B cell (primary cell): Measurements from ENCODE around the gene CDC25C. TPM values are rescaled to one million over a fixed set of nuclear protein-coding genes. Genes with fewer than 3 reads are reported as not detected.

Experiments
- ATAC-seq: fragments of 200-7000 bp; cut with Tn5 transposase; one replicate; pipeline ENCODE4 v1.10.0; 2021; ENCODE audit warnings: low read depth, mild to moderate bottlenecking, moderate number of reproducible peaks, moderate library complexity
- CTCF ChIA-PET: fragments of 350-600 bp; sonication (Branson Sonifier 250); formaldehyde crosslinking; loops from one replicate; lab custom pipeline; 2021; ENCODE audit warnings: antibody characterized with exemption, inconsistent platforms; lab: Charles Lee
- POLR2A ChIA-PET: fragments of 350-600 bp; sonication (Branson Sonifier 250); formaldehyde crosslinking; loops from one replicate; lab custom pipeline; 2021; ENCODE audit warnings: antibody characterized with exemption; lab: Charles Lee
- DNase-seq: peaks from one replicate; pipeline ENCODE4 v3.0.0; 2013
- H2AFZ ChIP-seq: 2 replicates; pipeline ENCODE4 v1.6.1; 2012; ENCODE audit warnings: mild to moderate bottlenecking, low read depth, low read length; ENCODE audit not compliant: insufficient read depth, poor library complexity, severe bottlenecking
- H3K27ac ChIP-seq, 2 donors: 1 replicate in 1 of 2; 2 replicates in 1 of 2; pipeline ENCODE4 v1.5.1; 2012 to 2013; ENCODE audit warnings: low read length in 2 of 2, mild to moderate bottlenecking in 2 of 2, moderate library complexity in 1 of 2
- H3K27me3 ChIP-seq, 4 experiments: fragments of 200-600 bp in 1 of 4; sonication (generic) in 1 of 4; replicated peaks in 1 of 4; 1 replicate in 2 of 4; 2 replicates in 2 of 4; pipeline versions ENCODE4 v1.6.1 to v1.7.0; 2013 to 2016; ENCODE audit warnings: low read length in 3 of 4, mild to moderate bottlenecking in 2 of 4, mixed read lengths in 1 of 4, moderate library complexity in 1 of 4; ENCODE audit not compliant: insufficient read depth in 4 of 4, control insufficient read depth in 3 of 4; ENCODE audit errors: control extremely low read depth in 1 of 4
- H3K36me3 ChIP-seq, 2 experiments: replicated peaks in 1 of 2; 1 replicate in 1 of 2; 2 replicates in 1 of 2; pipeline versions ENCODE4 v1.6.1 to v1.7.1; 2013; ENCODE audit warnings: low read length in 1 of 2; ENCODE audit not compliant: insufficient read depth in 2 of 2, control insufficient read depth in 1 of 2; ENCODE audit errors: control extremely low read depth in 1 of 2, extremely low read depth in 1 of 2
- H3K4me1 ChIP-seq, 2 donors: fragments of 200-600 bp in 1 of 2; sonication (generic) in 1 of 2; 1 replicate in 1 of 2; 2 replicates in 1 of 2; pipeline versions ENCODE4 v1.5.1 to v1.6.1; 2013 to 2017; ENCODE audit warnings: low read length in 2 of 2; ENCODE audit not compliant: control insufficient read depth in 2 of 2, insufficient read depth in 2 of 2
- H3K4me2 ChIP-seq: replicated peaks from 2 replicates; pipeline ENCODE3; 2012; ENCODE audit warnings: mild to moderate bottlenecking, low read depth, low read length; ENCODE audit not compliant: poor library complexity, severe bottlenecking
- H3K4me3 ChIP-seq, 5 experiments: fragments of 200-600 bp in 1 of 5; sonication (generic) in 1 of 5; 1 replicate in 3 of 5; 2 replicates in 2 of 5; pipeline versions ENCODE4 v1.5.1 to v1.7.0; 2011 to 2016; ENCODE audit warnings: low read length in 4 of 5, mild to moderate bottlenecking in 4 of 5, low read depth in 2 of 5, control low read depth in 1 of 5, moderate library complexity in 1 of 5; ENCODE audit not compliant: insufficient read depth in 1 of 5; ENCODE audit errors: control extremely low read depth in 1 of 5, extremely low read depth in 1 of 5
- H3K79me2 ChIP-seq: fragments of 200-600 bp; sonication (generic); one replicate; pipeline ENCODE4 v1.6.0; 2016; ENCODE audit warnings: low read length; ENCODE audit not compliant: control insufficient read depth, insufficient read depth
- H3K9ac ChIP-seq: fragments of 200-600 bp; sonication (generic); 2 replicates; pipeline ENCODE4 v1.6.1; 2017; ENCODE audit warnings: mild to moderate bottlenecking, low read length, moderate library complexity
- H3K9me3 ChIP-seq, 3 donors: one replicate each; pipeline versions ENCODE4 v1.6.1 to v1.7.1; 2013; ENCODE audit warnings: low read length in 2 of 3; ENCODE audit not compliant: control insufficient read depth in 2 of 3, insufficient read depth in 1 of 3; ENCODE audit errors: control extremely low read depth in 1 of 3
- H4K20me1 ChIP-seq: 2 replicates; pipeline ENCODE4 v1.6.0; 2012; ENCODE audit warnings: mild to moderate bottlenecking, low read length; ENCODE audit not compliant: insufficient read depth, control insufficient read depth, poor library complexity, severe bottlenecking
- H3K27ac Mint-ChIP-seq: one replicate; pipeline ENCODE4 v1.8.0; 2021; ENCODE audit warnings: mixed read lengths
- H3K27me3 Mint-ChIP-seq: one replicate; pipeline ENCODE4 v1.8.0; 2021; ENCODE audit warnings: mixed read lengths
- H3K4me1 Mint-ChIP-seq: one replicate; pipeline ENCODE4 v1.8.0; 2021; ENCODE audit warnings: mixed read lengths
- H3K4me3 Mint-ChIP-seq: one replicate; pipeline ENCODE4 v1.8.0; 2021; ENCODE audit warnings: mixed read lengths
- H3K9me3 Mint-ChIP-seq: one replicate; pipeline ENCODE4 v1.8.0; 2022; ENCODE audit warnings: mixed read lengths; ENCODE audit not compliant: insufficient read depth
- EZH2 ChIP-seq: IDR thresholded peaks from 2 replicates; pipeline ENCODE4 v1.6.1; 2012; ENCODE audit warnings: borderline replicate concordance, low read depth, mild to moderate bottlenecking, moderate library complexity, low read length; ENCODE audit not compliant: insufficient read depth, poor library complexity, severe bottlenecking
- WGBS: methylation state at CpG from one replicate; pipeline ENCODE4 v1.1.5; 2013; ENCODE audit warnings: missing lambda C conversion rate; ENCODE audit not compliant: insufficient coverage; 5-methylcytosine and 5-hydroxymethylcytosine counted together
- intact Hi-C: fragments of 100-400 bp; cut with micrococcal nuclease; formaldehyde crosslinking; loops from one replicate; pipeline ENCODE4 v1.10.0; 2022
- polyA plus RNA-seq: library from polyadenylated mRNA; depleted of rRNA; stranded (reverse); fragments of >200 nt; gene quantifications from 2 replicates; pipeline ENCODE4 v1.2.3, GENCODE V29; 2012
- total RNA-seq, 2 donors: library from RNA; stranded (reverse); fragments of 120-200 nt in 1 of 2; gene quantifications; 1 replicate in 1 of 2; 2 replicates in 1 of 2; pipeline versions ENCODE4 v1.2.3 to v1.2.4, GENCODE V29; 2013 to 2022
- TF ChIP-seq, protein P1 (sequence below): fragments of 200-600 bp; IDR thresholded peaks from one replicate; pipeline ENCODE4 v1.8.0; 2022; ENCODE audit warnings: antibody characterized with exemption, mild to moderate bottlenecking

The CDC25C gene
- total and polyA plus RNA-seq, 2 donors (not counting 1 experiment from before 2014, with no cell fraction given) = 0.03 TPM; not detected in 1

DNA sequence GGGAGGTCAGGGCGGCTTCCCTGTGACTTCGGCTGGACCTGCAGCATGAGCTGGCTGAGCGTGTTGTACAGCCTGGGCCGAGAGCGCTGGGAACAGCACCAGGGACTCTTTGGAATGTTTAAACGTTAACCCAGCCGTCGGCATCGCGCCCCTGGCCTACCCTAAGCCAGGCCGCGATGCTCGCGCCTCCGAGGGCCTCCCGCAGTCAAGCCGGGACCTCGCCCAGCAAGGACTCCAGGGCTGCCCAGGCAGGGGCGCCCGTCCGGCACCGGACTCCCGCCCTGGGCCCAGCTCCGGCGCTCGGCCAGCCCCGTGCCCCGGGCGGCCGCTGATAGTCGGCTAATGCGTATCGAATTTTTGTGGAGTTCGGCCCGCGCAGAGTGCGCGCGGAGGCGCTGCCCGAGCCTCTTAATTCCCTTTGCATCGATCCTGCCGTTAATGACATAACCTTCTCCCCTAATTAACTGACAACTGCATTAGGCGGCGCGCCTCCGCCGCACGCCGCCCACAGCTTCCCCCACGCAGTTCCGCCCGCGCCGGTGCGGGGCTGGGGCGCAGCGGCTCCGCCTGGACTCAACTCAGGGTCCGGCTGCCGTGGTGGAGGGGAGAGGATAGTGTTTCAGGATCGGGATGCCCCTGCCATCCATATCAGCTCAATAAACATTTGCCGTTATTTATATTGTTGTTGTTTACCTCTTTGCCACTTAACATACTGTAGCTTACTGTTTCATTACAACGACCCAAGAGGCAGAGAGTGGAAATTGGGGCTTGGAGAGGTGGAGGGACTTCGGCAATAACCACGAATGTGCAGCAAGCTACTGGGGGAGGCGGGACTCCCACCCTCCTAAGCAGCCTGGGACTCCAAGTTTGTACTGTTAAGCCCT, 89.7 kb downstream of the CDC25C start:
- Histone ChIP-seq H3K4me2 (peak overlapping the region; percentile 88), H4K20me1 (no peaks in the 10 kb centered on the region), H3K27ac (no peak overlapping the region), H3K36me3 (no peaks in the 10 kb centered on the region), H3K27me3 (peaks cover 0 to 52% (median 41%) of the 10 kb centered on the region in 4 experiments), H3K9me3 (peaks cover 0 to 4% (median 0%) of the 10 kb centered on the region in 3 donors), H3K4me1 (peaks cover 17 to 21% of the 10 kb centered on the region in 2 donors), H3K9ac (peak overlapping the region; percentile 62), H3K79me2 (no peaks in the 10 kb centered on the region), H2AFZ (peak overlapping the region; percentile 78), H3K4me3 (peak overlapping the region in 3 of 5 experiments; percentile 36 to 56 (median 49))
- Mint-ChIP-seq H3K27ac (no peak overlapping the region), H3K9me3 (no peaks in the 10 kb centered on the region), H3K4me3 (peak overlapping the region; percentile 83), H3K4me1 (peaks cover 19% of the 10 kb centered on the region), H3K27me3 (peaks cover 47% of the 10 kb centered on the region)
- ChIA-PET CTCF (interaction anchor here (1.6 kb wide), 1 partner anchor 111 kb away, joined by 6 read pairs; the partner anchor contains the start of gene KDM3B), POLR2A (no interaction called here)
- TF ChIP-seq, protein P1, sequence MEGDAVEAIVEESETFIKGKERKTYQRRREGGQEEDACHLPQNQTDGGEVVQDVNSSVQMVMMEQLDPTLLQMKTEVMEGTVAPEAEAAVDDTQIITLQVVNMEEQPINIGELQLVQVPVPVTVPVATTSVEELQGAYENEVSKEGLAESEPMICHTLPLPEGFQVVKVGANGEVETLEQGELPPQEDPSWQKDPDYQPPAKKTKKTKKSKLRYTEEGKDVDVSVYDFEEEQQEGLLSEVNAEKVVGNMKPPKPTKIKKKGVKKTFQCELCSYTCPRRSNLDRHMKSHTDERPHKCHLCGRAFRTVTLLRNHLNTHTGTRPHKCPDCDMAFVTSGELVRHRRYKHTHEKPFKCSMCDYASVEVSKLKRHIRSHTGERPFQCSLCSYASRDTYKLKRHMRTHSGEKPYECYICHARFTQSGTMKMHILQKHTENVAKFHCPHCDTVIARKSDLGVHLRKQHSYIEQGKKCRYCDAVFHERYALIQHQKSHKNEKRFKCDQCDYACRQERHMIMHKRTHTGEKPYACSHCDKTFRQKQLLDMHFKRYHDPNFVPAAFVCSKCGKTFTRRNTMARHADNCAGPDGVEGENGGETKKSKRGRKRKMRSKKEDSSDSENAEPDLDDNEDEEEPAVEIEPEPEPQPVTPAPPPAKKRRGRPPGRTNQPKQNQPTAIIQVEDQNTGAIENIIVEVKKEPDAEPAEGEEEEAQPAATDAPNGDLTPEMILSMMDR = no peak
- TF ChIP-seq EZH2 = no peak
- intact Hi-C loops = no loop called here
- no peak for ATAC-seq
- WGBS = 10% methylated on average over 49 of the region's 67 CpGs
- DNase-seq = peak; percentile 53
